GM12872 (cell line): Measurements from ENCODE around the gene RBM20.

Experiments used
- CTCF ChIP-seq: IDR thresholded peaks from 3 replicates; pipeline ENCODE4 v1.5.1; 2011; ENCODE audit warnings: low read depth, mild to moderate bottlenecking, low read length, moderate library complexity; ENCODE audit not compliant: insufficient read depth

RBM20 gene

GRCh38 chr10:110612087-110612486 lies 32.0 kb upstream of the RBM20 start:
- no peak for TF ChIP-seq CTCF

- TF ChIP-seq CTCF, result no peak
Measured at GRCh38 chr10:110612629-110613028, 31.5 kb upstream of the RBM20 start.

GRCh38 chr10:110613341-110613995 lies 30.7 kb upstream of the RBM20 start:
- TF ChIP-seq CTCF, result no peak

- no peak for TF ChIP-seq CTCF
Measured at GRCh38 chr10:110613996-110614495, 30.1 kb upstream of the RBM20 start.

GRCh38 chr10:110615057-110615747 lies 28.9 kb upstream of the RBM20 start:
- TF ChIP-seq CTCF, result no peak

GRCh38 chr10:110616493-110617033 lies 27.6 kb upstream of the RBM20 start:
- no peak for TF ChIP-seq CTCF

GRCh38 chr10:110617425-110618229 lies 26.5 kb upstream of the RBM20 start:
- no peak for TF ChIP-seq CTCF
